Limb (tissue), 2 donors: ENCODE data around the gene SLC16A13.

ENCODE experiments used
- DNase-seq, 2 donors: peaks; one replicate each; pipeline ENCODE4 v3.0.0-alpha.2; 2016; ENCODE audit errors: extremely low spot score in 2 of 2

SLC16A13 gene

GRCh38 chr17:7011942-7012254 lies 23.9 kb upstream of the SLC16A13 start:
- no peak for DNase-seq

- peak; percentile 96 to 97 for DNase-seq
Measured at GRCh38 chr17:7014261-7014994, 21.4 kb upstream of the SLC16A13 start.

GRCh38 chr17:7014995-7015958 lies 20.5 kb upstream of the SLC16A13 start:
- DNase-seq: peak in 1 of 2 donors; percentile 71

- no peak for DNase-seq
Measured at GRCh38 chr17:7016418-7016817, 19.4 kb upstream of the SLC16A13 start.

DNA sequence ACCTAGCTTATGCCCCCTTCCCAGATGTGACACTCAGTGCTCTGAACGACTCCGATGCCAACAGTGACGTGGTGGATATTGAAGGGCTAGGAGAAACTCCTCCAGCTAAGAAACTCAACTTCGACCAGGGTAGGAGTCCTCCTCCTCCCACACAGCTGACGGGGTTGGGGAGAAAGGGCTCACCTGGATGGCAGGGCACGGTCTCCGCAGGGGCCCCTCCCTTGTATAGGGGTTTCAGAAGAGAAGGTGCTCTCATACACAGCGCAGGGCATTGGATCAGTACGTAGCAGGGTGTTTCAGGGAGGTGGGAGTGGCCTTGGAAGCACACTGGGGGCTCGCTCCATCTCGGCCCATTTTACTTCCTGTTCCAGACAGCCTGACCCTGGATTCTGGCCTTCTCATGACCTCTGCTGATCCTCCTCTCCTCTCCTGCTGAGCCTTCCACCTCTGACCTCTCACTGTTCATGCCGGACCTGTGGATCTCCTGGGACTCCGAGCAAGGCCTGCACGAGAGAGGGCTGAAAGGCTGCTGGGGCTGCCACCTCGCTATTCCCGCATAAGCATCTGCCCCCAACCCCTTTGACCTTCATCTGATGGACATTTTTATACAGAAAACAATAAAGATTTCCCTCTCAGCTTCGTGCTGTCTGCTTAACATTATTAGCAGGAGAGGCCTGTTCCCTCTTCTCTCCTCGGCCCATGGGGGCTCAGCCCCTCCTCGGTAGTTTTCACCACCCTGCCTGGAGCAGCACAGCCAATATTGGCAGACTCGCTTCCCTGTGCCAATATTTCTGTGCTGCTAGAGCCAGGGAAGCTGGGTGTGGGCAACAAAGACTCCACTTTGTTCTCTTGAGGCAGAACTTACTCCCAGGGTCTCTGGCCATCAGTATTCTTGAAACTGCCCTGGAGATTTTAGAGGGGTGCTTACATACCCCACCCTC lies 18.7 kb upstream of the SLC16A13 start:
- DNase-seq: no peak

- no peak for DNase-seq
Measured at GRCh38 chr17:7017827-7018200, 18.0 kb upstream of the SLC16A13 start.

GRCh38 chr17:7018331-7018964 lies 17.4 kb upstream of the SLC16A13 start:
- DNase-seq: no peak

- no peak for DNase-seq
Measured at GRCh38 chr17:7019367-7019766, 16.4 kb upstream of the SLC16A13 start.

- peak in 1 of 2 donors; percentile 79 for DNase-seq
Measured at GRCh38 chr17:7019839-7020519, 15.8 kb upstream of the SLC16A13 start.

DNA sequence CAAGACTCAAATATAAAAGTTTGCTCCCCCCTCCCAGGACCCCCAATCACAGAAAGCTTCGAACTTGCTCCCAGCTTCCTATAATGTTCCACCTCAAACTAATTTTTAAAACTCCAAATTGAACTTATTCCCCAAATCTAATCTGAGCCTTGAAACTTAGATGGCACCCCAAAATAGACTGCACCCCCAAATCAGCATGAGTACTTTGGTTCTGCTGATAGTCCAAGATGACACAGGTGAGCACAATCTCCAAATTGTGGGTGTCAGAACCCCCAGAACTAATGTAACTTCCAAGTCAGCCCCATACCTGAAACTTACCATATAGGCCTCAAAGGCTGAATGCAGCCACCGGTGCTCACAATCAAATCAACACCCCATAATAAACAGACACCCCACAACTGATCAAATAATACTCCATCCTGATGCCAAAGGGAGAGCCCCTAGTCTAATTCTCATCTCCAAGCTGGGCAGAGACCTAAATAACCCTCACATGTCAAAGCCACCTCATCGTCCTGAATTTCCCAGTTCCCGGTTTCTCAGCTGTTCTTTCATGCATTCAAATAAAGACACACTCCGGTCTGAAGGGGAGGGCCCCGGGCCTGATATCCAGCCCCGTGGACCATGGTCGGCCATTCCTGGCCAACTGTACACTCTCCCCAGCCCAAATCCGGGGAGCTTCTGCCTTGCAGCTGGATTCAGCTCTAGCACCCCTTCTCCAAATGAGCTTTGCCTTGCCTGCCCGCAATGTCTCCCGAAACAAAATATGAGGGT lies 14.7 kb upstream of the SLC16A13 start:
- no peak for DNase-seq

- peak; percentile 72 to 85 for DNase-seq
Measured at GRCh38 chr17:7021993-7022778, 13.6 kb upstream of the SLC16A13 start.

GRCh38 chr17:7022781-7023571 lies 12.8 kb upstream of the SLC16A13 start, which contains the start of gene BCL6B:
Gene BCL6B, plus strand, starts transcription at chr17:7023050. Its CDS starts 622 bp downstream, at chr17:7023672.
- no peak for DNase-seq

DNA sequence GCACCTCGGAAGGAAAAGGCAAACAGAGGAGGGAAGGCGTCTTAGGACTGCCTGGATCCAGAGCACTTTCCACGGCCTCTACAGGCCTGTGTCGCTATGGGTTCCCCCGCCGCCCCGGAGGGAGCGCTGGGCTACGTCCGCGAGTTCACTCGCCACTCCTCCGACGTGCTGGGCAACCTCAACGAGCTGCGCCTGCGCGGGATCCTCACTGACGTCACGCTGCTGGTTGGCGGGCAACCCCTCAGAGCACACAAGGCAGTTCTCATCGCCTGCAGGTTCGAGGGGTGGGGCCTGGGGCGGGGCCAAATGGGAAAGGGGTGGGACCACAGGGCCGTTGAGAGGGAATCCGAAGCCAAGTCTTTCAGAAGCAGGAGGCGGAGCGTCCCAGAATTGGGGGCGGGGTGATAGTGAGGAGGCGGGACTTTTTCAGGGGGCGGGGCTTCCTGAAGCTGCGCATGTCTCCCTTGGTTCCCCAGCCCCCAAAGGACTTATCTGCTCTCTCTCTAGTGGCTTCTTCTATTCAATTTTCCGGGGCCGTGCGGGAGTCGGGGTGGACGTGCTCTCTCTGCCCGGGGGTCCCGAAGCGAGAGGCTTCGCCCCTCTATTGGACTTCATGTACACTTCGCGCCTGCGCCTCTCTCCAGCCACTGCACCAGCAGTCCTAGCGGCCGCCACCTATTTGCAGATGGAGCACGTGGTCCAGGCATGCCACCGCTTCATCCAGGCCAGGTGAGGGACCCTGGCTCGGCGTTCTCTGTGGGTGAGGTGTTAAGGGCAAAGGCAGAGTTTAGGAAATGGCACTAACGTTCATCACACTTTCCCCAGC lies 12.0 kb upstream of the SLC16A13 start:
- peak in 1 of 2 donors; percentile 89 for DNase-seq

GRCh38 chr17:7024402-7024785 lies 11.4 kb upstream of the SLC16A13 start:
- no peak for DNase-seq

DNA sequence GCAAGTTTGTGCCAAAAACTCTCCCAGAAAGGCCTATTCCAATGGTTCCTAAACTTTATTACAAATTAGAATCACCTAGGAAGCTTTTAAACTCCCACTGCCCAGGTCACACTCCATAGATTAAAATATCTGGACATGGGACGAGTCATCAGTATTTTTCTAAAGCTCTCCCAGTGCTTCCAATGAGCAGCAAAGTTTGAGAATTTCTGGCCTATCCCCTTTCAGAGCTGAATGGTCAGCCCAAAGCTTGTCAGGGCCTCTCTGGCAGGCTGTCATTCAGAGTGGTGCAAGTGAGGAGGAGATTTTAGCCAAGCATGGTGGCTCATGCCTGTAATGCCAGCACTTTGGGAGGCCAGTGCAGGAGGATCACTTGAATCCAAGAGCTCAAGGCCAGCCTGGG lies 10.6 kb upstream of the SLC16A13 start:
- DNase-seq: no peak

- DNase-seq: no peak
Measured at GRCh38 chr17:7026471-7027115, 9.2 kb upstream of the SLC16A13 start.

DNA sequence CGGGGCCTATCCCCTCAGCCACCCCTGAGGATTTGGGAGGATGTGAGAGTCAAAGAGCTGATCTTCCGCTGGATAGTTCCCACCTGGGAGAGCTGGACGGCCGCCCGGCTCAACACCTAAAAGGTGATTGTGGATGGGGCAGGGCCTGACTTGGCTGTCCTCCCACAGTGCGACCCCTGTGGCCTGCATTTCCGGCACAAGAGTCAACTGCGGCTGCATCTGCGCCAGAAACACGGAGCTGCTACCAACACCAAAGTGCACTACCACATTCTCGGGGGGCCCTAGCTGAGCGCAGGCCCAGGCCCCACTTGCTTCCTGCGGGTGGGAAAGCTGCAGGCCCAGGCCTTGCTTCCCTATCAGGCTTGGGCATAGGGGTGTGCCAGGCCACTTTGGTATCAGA lies 8.5 kb upstream of the SLC16A13 start:
- DNase-seq: no peak
